CD4-positive, alpha-beta T cell treated with Interleukin-21 for 1 hour (primary cell): Measurements from ENCODE around the gene CCDC85C.
A peak's percentile ranks its signal among the peaks of the same experiment; 100 is the strongest.

Experiments
- DNase-seq: peaks from one replicate; pipeline ENCODE4 v3.0.0-alpha.2; 2020

The CCDC85C gene

GRCh38 chr14:99628887-99629618 lies 25.0 kb upstream of the CCDC85C start:
- peak; percentile 67 for DNase-seq

DNA sequence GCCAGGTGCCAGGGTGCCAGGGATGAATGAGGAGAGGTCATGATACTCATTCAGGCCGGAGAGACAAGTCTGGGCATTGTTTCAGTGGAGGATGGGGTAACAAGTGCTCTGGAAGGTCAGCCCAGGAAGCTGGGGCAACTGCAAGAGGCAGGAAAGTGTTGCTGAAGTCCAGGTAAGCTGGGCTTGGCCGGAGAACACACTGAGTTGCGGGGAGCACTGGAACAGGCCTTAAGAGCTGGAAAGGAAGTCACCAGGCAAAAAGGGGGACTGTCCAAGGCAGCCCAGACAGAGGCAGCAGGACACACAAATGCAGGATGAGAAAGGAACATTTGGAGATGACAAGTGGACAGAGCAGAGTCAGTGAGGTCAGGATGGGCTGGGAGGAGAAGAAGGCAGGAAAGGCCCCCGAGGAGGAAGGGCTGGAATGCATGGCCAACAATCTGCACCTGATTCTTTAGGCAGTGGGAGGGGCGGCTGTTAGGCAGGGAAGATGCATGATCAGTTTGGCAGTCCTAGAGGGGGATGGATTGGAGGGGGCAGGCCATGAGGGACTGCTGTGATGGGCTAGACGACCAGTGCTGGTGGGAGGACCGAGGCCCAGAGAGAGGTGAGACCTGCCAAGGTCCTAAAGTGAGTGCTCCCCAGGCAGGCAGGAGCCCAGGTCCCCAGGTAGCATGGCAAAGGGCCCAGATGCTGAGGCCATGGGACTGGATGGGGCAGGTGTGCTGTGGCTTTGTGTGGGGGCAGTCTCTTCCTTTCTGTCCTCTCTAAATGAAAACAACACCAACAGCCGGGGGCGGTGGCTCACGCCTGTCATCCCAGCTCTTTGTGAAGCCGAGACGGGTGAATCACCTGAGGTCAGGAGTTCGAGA lies 23.7 kb upstream of the CCDC85C start:
- no peak for DNase-seq

DNA sequence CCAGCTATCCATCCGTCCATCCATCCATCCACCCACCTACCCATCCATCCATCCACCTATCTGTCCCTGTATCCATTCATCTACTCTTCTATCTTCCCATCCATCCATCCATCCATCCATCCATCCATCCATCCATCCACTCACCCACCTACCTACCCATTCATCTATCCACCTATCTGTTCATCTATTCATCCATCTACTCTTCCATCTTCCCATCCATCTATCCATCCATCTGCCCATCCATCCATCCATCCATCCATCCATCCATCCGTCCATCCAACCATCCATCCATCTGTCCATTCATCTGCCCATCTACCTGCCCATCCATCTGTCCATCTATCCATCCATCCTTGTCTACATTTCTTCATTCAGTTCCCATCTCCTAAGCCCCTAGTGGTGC lies 23.1 kb upstream of the CCDC85C start:
- DNase-seq: no peak

DNA sequence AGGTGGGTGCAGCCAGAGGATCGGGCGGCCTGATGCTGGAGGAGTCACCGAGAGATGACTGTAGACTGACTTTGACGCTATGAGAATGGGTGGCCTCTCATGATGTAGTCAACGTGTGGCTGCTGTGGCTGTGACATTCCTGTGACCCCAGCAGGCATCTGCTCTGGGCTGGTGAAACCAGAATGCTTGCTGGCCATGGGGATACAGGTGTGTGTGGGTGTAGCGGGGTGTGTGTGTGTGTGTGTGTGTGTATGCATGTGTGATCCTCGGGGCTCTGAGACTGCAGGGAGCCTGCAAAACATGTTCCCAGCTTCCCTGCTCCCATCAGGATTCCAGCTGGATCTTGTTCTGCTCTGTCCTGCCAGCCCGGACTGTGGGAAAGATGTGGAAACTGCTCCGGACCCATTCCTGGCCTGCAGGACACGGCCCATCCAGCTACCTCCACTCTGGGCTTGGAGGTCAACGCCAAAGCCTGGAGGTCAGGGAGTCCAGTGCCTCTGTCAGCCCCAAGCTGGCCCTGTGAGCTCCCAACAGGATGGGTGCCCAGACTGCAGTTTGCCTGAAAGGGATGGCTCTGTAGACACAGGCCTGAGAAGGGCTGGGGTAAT lies 22.1 kb upstream of the CCDC85C start:
- no peak for DNase-seq

- no peak for DNase-seq
These were observed 21.5 kb upstream of the CCDC85C start for GRCh38 chr14:99625476-99625875.

DNA sequence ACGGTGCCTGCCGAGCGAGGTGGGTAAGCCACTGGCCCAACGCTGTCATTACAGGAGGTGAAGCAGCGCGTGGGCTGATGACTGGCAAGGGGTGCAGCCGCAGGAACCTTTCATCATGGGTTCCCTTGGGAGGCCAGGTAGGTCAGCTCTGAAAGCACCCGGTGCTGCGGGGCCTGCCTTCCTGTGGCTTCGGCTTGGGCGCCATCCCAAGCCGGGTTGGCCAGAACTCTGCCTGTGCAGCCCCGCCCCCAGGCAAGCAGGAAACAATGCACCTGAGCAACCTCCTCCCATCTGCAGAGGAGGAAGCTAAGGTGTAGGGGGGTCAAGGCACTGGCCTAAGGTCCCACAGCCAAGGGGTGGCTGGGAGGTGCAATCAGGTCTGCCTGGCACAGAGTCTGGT lies 21.0 kb upstream of the CCDC85C start:
- DNase-seq: no peak

GRCh38 chr14:99624024-99624423 lies 20.0 kb upstream of the CCDC85C start:
- no peak for DNase-seq

DNA sequence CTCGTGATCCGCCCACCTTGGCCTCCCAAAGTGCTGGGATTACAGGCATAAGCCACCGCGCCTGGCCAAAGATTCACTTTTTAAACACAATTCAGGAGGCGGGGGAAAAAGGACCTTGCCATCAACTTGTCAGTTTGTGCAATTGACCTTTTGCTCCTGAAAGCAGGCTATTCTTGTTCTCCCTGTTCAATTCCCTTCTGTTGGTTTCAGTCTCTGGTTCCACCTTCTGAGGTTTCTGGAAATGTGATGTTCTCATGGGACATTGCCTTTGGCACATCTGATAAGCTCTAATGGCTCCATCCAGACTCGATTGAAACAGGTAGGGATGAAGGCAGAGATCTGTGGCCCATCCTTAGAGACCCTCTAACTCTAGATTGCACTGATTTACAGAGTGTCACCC lies 17.9 kb upstream of the CCDC85C start:
- DNase-seq: no peak

GRCh38 chr14:99619835-99620834 lies 16.1 kb upstream of the CCDC85C start:
- no peak for DNase-seq

GRCh38 chr14:99616832-99617800 lies 13.1 kb upstream of the CCDC85C start:
- no peak for DNase-seq

- DNase-seq: no peak
These were observed 11.6 kb upstream of the CCDC85C start for GRCh38 chr14:99615497-99616157.

- DNase-seq: no peak
These were observed 8.8 kb upstream of the CCDC85C start for GRCh38 chr14:99612738-99613330.

DNA sequence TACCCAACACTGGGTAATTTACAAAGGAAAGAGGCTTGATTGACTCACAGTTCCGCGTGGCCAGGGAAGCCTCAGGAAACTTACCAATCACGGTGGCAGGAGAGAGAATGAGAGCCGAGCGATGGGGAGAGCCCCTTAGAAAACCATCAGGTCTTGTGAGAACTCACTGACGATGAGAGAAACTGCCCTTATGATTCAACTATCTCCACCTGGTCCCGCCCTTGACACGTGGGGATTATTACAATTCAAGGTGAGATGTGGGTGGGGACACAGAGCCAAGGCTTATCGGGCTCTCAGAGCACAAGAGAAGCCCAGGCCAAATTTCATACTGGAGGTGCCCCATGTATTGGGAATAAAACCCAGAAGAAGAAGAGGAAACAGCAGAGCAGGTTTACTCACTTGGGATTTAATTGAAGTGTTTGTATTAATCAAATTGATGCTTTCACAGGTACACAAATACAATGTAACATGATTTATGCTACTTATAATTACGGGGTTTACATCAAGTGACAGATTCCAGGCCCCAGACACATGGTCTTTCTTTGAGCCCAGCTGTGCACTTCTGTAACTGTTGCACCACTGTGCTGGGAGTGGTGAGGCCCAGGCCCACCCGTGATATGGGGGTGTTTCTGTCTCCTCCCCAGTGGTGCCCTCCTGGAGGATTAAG lies 8.2 kb upstream of the CCDC85C start:
- DNase-seq: no peak

GRCh38 chr14:99611646-99612045 lies 7.6 kb upstream of the CCDC85C start:
- DNase-seq: no peak

DNA sequence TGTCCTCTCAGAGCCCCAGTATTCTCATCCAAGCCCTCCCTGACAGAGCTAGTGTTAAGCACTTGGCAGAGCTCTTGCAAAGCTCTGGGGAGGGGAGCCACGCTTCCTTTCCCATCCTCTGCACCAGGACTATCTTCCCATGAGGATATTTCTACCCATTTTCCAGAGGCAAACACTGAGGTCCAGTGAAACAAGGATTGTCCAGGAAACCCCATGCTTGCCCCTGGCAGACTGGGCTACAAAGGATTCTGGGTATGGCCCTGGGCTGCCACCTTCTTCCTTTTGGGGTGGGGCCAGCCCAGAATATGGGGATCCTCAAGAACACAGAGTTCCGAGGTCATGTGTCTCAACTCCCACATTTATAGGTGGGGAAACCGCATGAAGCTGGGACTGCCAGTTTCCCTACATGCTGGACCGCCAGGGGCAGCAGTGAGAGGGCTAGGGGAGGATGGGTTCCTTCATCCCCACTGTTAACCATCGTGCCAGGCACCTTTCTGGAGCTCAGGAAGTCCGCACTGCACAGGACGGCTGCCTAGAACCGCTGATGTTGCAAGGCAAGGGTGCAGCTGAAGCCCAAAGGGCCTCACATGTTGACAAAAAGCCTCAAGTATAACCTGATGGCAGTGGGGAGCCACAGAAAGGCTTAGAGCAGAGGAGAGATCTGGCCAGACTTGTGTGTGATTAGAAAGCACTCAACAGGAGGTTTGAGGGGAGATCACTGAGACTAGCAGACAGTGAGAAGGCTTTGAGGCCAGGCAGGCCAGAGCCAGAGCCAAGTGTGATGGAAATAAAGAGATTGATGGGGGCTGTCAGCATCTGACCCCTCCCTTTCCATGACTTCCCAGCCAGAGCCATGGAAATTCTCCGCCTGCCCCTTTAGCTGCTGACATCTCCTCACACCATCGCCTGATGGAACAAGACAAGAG lies 5.5 kb upstream of the CCDC85C start:
- no peak for DNase-seq

- DNase-seq: no peak
These were observed 4.6 kb upstream of the CCDC85C start for GRCh38 chr14:99608591-99608990.

DNA sequence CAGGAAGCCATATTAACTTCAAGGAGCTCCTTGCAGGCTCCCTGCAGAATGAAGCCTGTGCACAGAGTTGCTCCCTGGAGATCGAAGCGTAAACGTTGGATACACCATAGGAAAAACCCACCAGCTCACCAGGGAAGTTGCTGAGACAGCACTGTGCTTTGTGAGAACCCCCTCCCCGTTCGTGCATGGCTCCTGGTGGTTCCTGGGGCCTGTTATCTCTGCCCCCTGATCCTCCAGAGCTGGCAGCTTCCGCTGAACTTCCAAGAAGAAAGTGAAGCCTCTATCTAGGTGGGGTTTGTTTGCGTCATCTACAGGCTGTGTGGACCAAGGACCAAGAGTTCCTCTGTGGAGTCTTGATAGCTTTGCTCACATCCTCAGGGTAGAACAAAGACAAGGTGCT lies 2.4 kb upstream of the CCDC85C start:
- no peak for DNase-seq

- DNase-seq: peak; percentile 86
These were observed 1.4 kb upstream of the CCDC85C start for GRCh38 chr14:99605299-99605961.
